Activated CD4-positive, alpha-beta T cell treated with anti-CD3 and anti-CD28 coated beads, Interleukin-2, amount 50 U/mL, for 4 hours (primary cell): ENCODE data around the gene OAS3.
A peak's percentile ranks its signal among the peaks of the same experiment; 100 is the strongest.

Experiments
- DNase-seq, 2 experiments: peaks; one replicate each; pipeline ENCODE4 v3.0.0-alpha.2; 2020

OAS3 gene

DNA sequence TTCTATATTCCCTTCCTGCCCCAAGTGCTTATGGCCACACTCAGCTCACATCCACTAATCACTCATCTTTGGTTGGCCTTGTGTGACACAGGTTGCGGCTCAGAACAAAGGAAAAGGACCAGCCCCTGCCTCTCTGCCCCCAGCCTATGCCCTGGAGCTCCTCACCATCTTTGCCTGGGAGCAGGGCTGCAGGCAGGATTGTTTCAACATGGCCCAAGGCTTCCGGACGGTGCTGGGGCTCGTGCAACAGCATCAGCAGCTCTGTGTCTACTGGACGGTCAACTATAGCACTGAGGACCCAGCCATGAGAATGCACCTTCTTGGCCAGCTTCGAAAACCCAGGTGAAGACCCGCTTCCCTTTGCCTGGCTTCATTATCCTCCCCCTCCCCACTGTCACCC, 24.3 kb downstream of the OAS3 start:
- DNase-seq: no peak

DNA sequence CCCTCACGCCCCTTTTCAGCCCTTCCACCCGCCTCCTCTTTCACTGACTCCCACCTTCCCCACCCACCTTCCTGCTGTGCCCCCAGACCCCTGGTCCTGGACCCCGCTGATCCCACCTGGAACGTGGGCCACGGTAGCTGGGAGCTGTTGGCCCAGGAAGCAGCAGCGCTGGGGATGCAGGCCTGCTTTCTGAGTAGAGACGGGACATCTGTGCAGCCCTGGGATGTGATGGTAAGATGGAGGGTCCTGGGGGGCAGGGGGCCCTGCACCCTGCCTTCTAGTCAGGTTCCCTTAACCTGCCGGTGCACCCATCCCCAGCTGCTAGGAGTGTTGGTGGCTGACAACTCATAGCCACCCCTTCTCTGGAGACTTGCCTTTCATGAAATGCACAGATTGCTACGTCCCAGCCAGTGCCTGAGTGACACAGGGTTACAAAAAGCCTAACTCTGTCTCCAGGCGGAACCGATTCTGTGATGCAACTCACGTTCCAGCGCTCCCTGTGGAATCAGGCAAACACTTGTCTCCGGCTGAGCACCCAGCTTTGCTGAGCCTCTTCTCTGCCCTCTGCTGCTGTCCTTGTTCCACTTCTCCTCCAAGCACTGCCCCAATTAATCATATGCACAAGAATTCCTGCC, 25.1 kb downstream of the OAS3 start:
- DNase-seq: no peak

DNA sequence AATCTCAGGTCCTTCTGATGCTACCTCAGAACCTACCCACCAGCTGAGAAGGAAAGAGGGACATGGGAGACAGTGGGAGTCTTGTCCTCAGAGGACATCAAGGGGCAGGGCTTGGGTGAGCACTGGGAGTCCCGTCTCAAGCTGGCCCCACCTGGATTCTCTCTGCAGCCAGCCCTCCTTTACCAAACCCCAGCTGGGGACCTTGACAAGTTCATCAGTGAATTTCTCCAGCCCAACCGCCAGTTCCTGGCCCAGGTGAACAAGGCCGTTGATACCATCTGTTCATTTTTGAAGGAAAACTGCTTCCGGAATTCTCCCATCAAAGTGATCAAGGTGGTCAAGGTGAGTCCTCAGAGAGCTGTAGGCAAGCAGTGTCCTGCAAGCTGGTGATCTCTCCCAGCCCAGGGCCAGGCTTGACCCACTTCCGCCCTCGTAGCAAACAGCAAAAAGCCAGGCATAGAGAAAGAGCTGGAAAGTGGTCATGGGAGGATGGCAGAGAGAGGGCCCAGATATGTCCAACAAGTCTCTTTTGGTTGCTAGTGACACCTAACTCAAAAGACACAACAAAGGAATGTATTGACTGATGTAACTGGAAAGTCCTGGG, 25.9 kb downstream of the OAS3 start:
- no peak for DNase-seq

DNA sequence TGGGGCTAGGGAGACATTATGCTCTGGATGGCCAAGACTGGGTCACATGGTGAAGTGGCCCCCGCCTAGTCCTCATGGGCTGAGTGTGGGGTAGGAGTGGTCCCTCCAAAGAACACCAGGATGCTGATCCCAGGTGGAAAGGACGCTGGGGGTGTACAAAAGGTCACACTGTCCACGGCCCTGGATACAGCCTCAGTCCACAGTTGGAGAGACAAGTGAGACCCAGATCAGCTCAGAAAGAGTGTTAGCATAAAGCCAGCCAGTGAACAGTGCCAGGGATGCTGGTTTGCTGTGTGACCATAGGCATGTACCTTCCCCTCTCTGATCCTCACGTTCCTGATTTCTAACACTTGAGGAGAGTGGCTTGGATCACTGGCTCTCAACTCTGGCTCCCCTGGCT, 26.6 kb downstream of the OAS3 start:
- DNase-seq: no peak

DNA sequence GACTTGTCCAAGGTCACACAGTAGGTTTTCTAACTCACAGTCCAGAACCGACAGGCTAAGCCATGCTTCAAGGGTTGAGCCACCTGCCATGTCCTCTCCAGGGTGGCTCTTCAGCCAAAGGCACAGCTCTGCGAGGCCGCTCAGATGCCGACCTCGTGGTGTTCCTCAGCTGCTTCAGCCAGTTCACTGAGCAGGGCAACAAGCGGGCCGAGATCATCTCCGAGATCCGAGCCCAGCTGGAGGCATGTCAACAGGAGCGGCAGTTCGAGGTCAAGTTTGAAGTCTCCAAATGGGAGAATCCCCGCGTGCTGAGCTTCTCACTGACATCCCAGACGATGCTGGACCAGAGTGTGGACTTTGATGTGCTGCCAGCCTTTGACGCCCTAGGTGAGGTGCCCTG, 27.4 kb downstream of the OAS3 start:
- no peak for DNase-seq

DNA sequence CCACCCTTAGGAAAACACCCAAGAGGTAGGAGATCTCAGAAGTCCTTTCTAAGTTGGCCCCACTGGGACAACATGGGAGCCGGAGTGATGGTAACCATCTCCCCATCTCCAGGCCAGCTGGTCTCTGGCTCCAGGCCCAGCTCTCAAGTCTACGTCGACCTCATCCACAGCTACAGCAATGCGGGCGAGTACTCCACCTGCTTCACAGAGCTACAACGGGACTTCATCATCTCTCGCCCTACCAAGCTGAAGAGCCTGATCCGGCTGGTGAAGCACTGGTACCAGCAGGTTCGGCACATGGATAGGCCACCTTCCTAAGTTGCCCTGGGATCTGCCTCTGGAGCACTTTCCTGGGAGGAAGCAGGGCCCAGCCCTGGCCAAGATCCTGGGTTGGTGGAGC, 29.0 kb downstream of the OAS3 start:
- DNase-seq: no peak

DNA sequence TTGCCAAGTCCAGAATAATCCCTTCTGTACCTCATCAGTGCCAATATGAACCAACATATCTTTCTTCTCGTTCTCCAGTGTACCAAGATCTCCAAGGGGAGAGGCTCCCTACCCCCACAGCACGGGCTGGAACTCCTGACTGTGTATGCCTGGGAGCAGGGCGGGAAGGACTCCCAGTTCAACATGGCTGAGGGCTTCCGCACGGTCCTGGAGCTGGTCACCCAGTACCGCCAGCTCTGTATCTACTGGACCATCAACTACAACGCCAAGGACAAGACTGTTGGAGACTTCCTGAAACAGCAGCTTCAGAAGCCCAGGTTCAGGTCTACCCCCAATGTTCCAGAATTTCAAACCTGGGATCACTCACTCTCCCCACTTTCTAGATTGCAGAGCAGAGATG, 29.6 kb downstream of the OAS3 start:
- DNase-seq: no peak

DNA sequence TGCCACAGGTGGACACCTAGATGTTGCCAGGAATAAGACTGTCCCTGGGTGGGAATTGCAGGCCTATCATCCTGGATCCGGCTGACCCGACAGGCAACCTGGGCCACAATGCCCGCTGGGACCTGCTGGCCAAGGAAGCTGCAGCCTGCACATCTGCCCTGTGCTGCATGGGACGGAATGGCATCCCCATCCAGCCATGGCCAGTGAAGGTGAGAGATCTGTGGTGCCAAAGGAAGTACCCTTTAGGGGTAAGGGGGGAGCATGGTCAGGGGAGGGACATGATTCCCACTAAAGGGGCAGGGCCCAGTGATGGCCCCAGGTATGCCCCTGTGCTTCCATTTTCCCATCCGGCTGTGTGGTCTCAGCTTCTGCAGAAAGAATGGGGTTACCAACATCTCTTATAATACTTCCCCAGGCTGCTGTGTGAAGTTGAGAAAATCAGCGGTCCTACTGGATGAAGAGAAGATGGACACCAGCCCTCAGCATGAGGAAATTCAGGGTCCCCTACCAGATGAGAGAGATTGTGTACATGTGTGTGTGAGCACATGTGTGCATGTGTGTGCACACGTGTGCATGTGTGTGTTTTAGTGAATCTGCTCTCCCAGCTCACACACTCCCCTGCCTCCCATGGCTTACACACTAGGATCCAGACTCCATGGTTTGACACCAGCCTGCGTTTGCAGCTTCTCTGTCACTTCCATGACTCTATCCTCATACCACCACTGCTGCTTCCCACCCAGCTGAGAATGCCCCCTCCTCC, 31.5 kb downstream of the OAS3 start:
- DNase-seq: no peak

DNA sequence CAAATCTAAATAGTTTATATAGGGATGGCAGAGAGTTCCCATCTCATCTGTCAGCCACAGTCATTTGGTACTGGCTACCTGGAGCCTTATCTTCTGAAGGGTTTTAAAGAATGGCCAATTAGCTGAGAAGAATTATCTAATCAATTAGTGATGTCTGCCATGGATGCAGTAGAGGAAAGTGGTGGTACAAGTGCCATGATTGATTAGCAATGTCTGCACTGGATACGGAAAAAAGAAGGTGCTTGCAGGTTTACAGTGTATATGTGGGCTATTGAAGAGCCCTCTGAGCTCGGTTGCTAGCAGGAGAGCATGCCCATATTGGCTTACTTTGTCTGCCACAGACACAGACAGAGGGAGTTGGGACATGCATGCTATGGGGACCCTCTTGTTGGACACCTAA, 32.1 kb downstream of the OAS3 start:
- no peak for DNase-seq

DNA sequence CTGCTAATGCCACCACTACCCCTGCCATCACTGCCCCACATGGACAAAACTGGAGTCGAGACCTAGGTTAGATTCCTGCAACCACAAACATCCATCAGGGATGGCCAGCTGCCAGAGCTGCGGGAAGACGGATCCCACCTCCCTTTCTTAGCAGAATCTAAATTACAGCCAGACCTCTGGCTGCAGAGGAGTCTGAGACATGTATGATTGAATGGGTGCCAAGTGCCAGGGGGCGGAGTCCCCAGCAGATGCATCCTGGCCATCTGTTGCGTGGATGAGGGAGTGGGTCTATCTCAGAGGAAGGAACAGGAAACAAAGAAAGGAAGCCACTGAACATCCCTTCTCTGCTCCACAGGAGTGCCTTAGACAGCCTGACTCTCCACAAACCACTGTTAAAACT, 33.0 kb downstream of the OAS3 start:
- DNase-seq: no peak

DNA sequence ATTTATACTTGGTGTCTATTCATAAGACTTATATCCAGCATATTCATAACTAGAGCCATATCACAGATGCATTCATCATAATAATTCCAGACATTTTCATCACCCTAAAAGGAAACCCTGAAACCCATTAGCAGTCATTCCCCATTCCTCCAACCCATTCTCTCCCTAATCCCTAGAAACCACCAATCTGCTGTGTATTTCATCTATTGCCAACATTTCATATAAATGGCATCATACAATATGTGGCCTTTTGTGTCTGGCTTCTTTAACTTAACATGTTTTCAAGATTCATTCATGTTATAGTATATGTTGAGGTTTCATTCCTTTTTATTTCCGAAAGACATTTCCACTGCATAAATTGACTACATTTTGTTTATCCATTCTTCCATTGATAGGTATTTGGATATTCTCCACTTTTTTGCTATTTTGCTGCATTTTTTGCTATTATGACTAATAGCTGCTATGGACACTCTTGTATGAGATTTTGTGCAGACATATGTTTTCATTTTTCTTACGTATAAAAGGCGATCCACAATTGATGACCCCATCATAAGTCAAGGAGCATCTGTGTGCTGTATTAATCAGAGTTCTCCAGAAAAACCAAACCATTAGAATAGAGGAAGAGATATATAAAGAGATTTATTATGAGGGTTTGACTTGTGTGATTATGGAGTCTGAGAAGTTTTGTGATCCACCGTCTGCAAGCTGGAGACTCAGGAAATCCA, 34.9 kb downstream of the OAS3 start:
- no peak for DNase-seq

DNA sequence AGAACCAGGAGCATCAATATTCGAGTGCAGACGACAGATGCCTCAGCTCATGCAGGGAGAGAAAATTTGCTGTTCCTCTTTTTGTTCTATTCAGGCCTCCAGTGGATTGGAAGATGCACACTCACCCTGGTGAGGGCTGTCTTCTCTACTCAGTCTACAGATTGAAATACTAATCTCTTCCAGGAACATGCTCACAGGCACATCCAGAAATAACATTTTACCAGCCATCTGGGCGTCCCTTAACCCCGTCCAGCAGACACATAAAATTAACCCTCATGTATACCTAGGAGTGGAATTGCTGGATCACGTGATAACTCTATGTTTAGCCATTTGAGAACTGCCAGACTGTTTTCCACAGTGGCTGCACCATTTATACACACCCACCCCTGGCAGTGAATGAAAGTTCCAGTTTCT, 35.6 kb downstream of the OAS3 start:
- DNase-seq: no peak

DNA sequence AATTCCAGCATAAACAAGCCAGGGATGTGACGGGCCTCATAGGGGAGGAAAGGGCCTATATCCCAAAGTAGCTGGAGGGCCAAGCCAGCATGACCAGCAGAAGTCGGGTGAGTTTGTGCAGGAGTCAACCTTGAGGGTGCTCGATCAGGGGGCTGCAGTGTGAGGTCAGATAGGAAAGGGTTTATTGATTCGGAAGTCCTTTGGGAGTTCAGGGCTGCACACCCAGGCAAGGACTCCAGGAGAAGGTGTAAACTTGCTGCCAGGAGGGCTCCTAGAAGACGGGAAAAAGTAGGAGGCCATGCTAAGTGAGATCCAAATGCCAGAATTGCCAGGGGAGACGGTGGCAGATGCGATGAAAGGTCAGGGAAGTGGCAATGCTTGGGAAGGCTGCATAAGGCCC, 36.6 kb downstream of the OAS3 start:
- DNase-seq: no peak

DNA sequence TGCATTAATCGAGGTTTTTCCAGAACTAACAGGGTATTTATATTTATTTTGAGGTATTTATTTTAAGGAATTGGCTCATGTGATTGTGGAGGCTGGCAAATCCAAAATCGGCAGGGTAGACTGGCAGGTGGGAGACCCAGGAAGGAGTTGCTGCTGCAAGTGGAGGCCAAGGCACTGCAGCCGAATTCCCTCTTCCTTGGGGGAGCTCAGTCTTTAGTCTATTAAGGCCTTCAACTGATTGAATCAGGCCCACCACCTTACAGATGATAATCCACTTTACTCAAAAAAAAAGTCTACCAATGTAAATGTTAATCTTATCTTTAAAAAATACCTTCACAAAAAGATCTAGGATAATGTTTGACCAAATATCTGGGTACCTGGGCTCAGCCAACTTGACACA, 38.9 kb downstream of the OAS3 start:
- DNase-seq: no peak

DNA sequence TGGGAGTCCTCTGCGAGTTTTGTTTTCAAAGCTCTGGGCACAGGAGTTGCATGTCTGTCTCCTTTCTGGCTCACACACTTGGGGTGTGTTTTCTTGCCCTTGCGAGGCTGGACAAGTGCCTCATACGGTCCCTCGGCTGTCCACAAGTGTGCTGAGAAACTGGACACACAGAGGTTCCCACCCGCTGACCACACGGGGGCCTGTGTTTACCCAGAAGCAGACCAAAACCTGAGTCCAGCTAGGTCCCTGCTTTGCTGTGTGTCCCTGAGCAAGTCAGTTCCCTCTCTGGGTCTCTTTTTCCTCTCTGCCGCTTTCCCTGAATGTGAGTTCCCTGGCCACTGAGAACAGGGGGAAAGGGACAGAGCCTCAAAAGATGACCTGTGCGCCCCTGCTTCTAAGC, 39.4 kb downstream of the OAS3 start:
- no peak for DNase-seq

DNA sequence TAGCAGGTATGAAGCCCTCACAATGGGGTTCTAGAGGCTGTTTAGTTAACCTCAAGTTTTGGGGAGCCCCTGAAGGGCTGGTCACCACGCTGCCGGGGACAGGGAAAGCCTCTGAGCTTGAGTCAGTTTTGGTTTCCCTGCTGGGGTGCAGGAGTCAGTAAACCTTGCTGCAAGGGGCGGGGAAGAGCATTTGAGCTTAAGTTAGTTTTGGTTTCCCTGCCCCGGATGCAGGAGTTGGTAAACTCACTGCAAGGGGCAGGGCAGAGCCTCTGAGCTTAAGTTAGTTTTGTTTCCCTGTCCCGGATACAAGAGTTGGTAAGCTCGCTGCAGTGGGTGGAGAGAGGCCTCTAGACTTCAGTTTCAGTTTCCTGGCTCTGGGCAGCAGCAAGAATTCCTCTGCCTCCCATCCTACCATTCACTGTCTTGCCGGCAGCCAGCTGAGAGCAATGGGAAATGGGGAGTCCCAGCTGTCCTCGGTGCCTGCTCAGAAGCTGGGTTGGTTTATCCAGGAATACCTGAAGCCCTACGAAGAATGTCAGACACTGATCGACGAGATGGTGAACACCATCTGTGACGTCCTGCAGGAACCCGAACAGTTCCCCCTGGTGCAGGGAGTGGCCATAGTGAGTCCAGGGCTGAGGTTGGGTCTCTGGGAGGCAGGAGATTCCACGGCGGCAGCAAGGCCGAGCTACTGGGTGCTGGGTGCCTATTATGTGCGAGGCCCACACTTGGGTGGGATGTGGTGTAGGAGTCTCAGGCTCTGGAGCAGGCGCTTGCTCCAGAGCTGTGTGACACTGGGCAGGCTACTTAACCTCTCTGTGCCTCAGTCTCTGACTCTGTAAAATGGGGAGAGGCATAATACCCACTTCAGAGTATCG, 40.1 kb downstream of the OAS3 start, which contains the start of gene OAS2:
Gene OAS2, plus strand, starts transcription at position 357 of the 878 bp plus-strand sequence. Its CDS starts 90 bp downstream, at position 447.
- DNase-seq: peak; percentile 73 to 74

DNA sequence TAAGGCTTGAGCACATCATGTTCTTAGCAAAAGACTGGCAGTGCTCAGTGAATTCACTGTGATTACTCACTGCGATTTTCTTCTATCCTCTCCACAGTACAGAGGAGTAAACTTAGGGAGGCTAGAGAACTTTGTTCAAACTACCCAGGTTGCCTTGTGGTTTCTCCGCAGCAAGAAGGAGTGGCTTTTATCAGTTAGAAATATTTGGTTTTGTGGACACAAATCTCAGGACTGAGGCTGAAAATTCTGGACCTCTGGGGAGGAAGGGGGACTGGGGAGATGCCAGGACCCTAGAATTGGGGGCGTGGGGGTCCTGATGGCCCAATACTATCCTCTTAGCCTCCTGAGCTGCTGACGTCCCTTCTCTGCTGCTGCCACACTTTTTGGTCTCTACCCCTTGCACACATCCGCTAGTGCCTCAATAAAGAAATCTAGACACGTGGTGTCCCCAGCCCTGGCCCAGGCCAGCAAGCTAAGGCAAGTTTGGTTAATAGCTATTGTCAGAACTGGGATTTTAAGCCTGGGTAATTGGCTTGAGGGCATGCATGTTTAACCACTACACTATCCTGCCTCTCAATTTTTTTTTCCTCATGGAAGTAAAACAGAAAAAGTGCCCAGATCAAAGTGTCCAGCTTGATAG, 40.9 kb downstream of the OAS3 start:
- peak; percentile 15 to 18 for DNase-seq

DNA sequence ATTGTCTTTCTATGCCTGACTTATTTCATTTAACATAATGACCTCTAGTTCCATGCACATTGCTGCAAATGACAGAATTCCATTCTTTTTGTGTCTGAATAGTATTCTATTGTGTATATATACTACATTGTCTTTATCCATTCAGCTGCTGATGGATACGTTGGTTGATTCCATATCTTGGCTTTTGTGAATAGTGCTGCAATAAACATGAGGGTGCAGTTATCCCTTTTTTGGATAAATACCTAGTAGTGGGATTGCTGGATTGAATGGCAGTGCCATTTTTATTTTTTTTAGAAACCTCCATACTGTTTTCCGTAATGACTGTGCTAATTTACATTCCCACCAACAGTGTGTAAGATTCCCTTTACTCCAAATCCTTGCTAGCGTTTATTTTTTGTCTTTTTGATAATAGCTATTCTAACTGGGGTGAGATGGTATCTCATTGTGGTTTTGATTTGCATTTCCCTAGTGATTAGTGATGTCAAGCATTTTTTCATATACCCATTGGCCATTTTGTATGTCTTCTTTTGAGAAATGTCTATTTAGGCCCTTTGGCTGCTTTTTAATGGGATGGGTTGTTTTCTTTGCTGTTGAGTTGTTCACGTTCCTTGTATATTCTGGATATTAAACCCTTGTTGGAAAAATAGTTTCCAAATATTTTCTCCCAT, 42.4 kb downstream of the OAS3 start:
- DNase-seq: no peak

DNA sequence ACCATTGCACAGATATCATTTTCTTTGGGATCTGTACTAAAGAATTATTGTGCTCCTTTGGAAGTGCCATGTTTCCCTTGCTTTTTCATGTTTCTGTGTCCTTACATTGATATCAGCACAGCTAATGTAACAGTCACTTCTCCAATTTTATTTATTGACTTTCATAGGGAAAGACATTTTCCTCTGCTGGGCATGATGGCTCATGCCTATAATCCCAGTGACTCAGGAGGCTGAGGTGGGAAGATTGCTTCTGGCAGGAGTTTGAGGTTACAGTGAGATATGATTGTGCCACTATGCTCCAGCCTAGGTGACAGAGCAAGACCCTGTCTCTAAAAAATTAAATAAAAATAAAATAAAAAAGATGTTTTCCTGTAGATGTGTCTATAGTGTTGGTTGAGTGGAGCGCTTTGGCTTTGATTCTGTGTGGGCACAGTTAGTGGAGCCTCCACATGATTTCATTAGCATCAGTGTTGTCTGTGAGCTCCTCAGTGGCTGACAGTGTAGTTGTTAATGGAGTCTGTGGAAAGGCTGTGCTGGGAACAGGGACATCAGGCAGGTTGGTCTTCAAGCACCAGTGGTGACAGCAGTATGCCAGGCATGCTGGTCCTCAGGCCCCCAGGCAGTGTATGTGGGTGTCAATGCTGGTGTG, 47.5 kb downstream of the OAS3 start:
- no peak for DNase-seq

DNA sequence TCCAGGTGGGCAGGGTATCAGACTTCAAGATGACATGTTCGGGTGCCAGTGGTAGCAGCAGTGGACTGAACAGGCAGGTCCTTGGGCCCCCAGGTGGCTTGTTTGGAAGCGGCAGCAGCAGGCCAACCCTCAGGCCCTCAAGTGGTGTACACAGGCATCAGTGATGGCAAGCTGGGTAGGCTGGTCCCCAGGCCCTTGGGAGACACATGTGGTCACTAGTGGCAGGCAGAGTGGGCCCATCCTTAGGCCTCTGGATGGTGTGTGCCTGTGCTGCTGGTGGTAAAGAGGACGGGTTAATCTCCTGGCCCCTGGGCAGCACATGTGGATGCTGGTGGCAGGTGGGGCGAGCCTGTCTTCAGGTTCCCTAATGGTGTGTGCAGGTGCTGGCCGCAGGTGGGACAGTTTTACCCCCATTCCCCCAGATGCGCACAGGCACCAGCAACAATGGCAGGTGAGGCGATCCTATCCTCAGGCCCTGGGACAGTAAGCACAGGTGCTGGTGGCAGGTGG, 48.1 kb downstream of the OAS3 start:
- no peak for DNase-seq

DNA sequence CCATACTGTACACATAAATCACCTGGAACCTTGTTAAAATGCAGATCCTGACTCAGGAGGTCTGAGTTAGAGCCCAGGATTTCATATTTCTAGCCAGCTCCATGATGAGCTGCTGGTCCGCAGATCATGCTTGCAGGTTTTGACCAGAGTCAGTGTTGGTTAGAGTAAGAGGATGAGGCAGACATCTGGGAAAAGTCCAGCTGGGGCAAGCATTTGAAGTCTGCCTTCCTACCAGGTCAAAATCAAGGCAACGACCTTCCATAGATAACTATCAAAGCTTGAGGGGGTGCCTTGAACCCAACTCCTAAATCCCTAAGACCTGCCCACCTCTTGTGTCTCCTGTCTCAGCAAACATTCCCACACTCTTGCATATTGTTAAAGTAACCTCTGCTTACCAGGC, 49.3 kb downstream of the OAS3 start:
- no peak for DNase-seq
